ENCODE data around the gene SIK2.

SIK2 gene

GRCh38 chr11:111660822-111661221 is 58.6 kb downstream of the SIK2 start:
- no peak for DNase-seq

- DNase-seq: no peak
Measured at GRCh38 chr11:111663820-111664219, 61.6 kb downstream of the SIK2 start.

- DNase-seq: no peak
Measured at GRCh38 chr11:111665777-111666176, 63.5 kb downstream of the SIK2 start.

- no peak for DNase-seq
Measured at GRCh38 chr11:111668980-111669379, 66.7 kb downstream of the SIK2 start.

DNA sequence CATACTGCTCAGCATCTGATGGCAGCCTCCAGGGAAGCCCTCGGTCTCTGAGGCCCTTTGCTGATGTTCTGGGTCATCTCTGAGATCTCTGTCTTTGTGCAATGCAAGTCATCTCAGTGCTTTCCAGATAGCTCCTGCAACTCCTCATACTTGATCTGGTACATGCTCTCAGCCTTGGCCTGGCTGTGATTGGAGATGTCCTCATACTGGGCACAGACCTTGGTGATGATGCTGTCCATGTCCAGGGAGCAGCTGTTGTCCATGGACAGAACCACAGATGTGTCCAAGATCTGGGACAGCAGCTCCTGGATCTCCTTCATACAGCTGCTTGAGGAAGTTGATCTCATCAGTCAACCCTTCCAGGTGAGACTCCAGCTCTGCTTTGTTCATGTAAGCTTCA is 69.1 kb downstream of the SIK2 start:
- DNase-seq: no peak

DNA sequence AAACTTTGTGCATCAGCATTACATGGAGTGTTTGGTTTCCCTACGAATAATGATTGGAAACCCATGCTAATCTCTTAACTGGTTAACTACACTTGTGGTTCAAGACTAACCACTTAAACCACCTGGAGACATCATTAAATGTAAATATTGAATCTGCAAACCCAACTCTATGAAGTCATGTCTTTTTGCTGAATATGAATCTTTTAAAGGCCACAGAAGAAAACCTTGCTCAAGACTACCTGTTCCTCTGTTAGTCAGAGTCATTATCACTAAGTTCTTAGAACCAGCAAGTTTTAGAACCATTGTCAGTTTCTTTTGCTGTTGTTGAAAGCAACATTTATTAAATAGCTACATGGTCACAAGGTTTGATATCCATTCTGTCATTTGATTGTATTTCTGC is 70.7 kb downstream of the SIK2 start:
- no peak for DNase-seq

- no peak for DNase-seq
Measured at GRCh38 chr11:111674941-111675340, 72.7 kb downstream of the SIK2 start.

GRCh38 chr11:111675891-111676290 is 73.6 kb downstream of the SIK2 start:
- no peak for DNase-seq

DNA sequence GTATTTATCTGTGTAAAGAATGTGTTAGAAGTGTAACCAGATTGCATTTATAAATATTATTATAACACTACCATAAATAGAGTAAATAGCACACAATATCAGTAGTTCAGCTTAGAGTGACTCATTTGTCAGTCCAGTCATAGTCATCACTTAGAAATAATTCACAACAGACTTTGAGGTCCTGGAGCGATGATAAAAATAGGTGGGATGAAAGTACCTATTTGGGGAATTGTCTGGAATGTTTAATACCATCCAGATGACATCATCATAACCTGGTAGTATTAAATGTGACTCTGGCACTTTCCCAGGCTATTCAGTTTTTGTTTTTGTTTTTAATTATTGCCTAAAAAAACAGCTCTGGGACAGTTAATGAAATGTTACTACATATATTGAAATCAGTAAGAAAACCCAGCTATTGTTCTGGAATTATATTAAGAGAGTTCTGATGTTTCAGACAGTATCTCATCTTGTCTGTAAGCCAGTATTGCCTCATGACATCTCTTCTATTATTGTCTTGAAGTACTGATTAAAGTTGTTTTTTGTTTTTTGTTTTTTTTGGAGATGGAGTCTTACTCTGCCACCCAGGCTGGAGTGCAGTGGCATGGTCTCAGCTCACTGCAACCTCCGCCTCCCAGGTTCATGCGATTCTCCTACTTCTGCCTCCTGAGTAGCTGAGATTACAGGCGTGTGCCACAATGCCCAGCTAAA is 74.8 kb downstream of the SIK2 start:
- DNase-seq: no peak

DNA sequence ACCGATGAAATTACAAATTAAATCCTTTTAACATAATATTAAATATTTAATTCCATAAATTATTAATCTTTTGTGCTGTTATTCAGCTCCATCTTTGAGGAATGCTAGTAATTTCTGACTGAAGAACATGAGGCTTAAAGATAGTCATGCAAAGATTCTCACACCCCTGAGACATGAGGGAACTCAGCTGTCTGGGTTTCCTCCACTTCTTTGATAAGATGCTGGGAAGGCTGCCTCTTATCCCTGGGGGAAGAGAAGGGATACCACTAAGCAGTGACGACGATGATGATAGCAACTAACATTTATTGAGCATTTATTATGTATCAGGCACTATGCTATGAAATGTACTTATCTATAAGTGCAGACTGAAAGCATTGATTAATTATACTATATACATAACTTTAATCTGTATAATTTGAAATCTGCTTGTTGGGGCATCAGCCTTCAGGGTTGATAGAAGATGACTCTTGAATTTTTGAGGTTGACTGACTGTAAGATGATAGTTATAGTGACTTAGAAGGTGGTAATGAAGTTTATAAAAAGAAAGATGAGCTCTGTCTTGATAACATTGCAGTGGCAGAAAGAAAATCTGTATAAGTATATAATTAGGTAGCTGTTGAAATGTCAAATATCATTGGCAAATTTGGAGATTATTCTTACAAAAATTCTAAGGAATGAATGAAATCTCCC is 78.4 kb downstream of the SIK2 start:
- no peak for DNase-seq

DNA sequence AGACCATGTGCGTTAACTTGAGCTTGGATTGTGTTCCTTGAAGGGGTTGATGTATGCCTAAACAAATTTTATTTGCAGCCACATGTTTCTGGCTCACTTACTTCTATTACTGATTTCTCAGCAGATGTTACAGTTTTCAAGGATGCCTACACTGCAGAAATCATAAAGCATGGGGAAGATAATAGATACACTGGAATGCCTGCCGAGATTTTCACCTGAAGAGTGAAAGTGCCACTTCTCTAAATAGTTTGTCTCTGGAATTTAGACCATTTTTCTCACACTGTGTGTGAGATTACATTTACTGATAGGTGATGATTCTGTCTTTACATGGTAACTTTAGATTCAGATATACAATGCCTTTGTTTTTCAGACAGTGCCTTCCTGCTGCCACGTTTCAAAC is 81.6 kb downstream of the SIK2 start:
- no peak for DNase-seq

DNA sequence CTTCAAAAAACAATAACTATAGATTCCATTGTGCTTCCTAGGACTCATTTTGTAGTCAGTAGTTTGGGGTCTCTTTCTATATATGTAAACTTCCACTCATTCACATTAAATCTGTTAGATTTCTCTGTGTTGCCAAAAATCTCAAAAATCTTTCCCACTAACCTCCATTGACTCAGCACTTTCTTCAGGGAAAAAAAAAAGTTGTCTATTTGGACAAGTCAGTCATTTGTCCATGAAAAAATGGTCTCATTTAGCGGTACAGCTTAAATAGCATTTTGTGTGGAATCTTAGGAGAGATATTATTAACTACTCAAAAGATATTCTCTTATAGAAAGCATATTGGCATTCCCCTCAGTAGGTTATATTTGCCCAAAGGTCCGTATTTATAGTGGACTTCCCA is 82.0 kb downstream of the SIK2 start:
- DNase-seq: no peak

DNA sequence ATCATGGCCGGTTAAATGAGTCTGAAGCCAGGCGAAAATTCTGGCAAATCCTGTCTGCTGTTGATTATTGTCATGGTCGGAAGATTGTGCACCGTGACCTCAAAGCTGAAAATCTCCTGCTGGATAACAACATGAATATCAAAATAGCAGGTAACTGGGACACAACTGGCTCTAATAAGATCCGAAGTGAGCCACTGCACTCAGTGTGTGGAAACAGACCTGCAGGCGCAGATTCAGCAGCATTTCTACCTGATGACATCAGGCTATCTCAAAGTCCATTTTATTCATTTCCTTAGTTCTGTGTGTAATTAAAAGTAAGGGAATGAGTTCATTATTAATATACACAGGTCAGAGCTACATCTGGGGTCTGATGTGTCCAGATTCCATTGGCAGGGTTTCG is 85.8 kb downstream of the SIK2 start:
- no peak for DNase-seq

DNA sequence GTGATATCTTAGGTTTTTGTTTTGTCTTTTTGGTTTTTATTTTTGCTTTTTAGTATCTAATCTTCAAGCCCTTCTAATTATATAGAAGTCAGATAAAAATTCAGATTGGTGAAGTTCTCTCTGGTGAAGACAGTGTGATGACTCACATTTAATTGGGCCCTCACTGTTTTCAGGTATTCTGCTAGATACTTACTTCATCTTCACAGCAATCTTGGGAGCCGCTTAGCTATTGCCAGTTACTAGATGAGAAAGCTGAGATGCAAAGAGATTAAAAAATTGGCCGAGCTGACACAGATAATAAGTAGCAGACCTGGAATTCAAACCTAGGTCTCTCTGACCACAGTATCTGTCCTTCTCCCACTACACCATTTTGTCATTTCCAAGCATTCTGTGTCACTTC is 88.9 kb downstream of the SIK2 start:
- DNase-seq: no peak

DNA sequence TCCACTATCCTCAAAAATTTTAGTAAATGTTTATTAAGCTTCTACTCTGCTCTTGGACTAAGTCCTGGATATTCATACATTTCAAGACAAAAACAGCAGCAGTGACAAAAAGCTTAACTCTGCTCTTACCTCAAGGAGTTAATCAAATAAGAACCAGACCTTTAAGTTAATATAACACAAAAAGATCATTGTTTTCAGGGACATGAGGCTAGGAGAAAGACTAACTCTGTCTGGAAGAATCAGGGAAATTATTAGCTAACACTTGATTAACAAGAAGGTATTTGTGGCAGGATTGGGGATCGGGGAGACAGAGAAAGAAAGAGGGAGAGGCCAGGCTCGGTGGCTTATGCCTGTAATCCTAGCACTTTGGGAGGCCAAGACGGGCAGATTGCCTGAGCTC is 89.5 kb downstream of the SIK2 start:
- DNase-seq: no peak

- no peak for DNase-seq
Measured at GRCh38 chr11:111693224-111693937, 91.1 kb downstream of the SIK2 start.

- DNase-seq: no peak
Measured at GRCh38 chr11:111694851-111695250, 92.6 kb downstream of the SIK2 start.

GRCh38 chr11:111696556-111696955 is 94.3 kb downstream of the SIK2 start:
- no peak for DNase-seq

GRCh38 chr11:111697933-111698371 is 95.7 kb downstream of the SIK2 start:
- no peak for DNase-seq

- DNase-seq: no peak
Measured at GRCh38 chr11:111698852-111699559, 96.8 kb downstream of the SIK2 start.

DNA sequence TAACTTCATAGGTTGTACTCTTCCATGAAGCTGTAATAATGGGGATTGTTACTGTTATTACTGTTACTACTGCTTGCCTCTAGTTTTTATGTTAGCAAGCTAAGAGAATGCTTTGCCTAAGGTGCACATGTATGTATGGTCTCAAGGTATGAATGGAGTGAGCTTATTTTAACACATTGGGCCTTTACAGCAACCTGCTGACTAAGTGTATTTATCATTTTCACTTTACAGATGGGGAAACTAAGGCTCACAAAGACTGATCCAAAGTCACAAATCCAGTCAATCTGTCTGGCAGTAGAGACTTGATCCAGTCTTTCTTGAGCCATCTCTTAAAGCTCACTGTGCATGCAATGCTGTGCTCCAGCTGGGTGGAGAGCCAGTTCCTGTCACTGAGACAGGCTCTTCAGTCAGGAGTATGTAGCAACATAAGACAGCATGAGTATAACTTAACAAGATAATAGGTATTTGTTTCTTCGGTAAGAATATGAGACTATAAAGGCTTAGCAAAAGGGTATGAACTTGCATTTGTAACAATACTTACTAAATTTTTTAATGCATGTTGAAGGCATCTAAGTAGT is 97.4 kb downstream of the SIK2 start:
- no peak for DNase-seq

- DNase-seq: no peak
Measured at GRCh38 chr11:111700162-111700561, 97.9 kb downstream of the SIK2 start.

DNA sequence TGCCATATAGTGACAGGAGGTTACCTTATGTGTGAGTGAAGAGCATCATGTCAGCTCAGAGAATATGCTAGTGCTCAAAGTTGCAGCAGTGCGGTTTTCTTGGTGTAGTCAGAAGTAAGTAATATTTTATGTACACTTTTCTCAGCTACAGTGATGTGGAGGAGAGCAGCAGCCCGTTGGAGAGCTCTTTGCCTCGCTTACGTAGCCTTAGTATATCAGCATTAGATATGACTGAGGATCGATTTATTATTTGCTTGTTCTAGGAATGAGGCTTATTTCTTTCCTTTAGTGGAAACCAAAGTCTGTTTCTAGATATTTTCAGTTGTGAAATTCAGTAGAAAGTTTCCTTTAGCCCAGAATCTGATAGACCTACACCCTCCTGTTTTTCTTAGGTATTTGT is 100.4 kb downstream of the SIK2 start:
- no peak for DNase-seq
